ENCODE results near the gene CARNS1.
"Not testable (repeated sequence)": the region's sequence is repeated elsewhere in the genome, so short reads cannot be mapped to it uniquely, and the experiment has no call there.

The CARNS1 gene

DNA sequence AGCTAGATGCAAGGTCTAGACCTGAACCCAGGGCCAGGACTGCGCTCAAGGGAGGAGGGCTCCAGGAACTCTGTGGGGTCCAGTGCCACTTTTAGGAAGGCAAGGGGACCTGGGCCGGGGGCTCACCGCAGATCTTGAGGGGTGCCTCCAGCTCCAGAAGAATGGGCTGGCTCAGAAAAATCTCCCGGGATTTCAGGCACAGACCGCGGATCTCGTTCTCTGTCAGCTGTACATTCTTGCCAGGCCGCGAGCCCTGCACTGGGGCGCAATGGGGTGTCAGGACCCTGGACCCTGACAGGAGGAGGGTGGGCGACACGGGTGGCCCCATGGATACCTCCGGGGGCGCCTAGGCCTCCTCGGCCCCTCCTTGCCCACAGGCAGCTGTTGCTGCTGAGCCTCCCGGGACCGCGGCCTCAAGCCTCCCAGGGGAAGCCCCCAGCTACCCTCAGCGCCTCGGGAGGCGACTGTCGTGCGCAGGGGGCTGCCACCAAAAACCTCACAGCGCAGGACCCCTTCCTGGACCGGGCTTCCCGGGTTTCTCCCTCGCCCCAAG, 14.5 kb upstream of the CARNS1 start:
- Histone ChIP-seq H3K9me3 (ENCODE audit: control insufficient read depth in 1 of 2, low read length in 2 of 2) (no peaks in the 10 kb centered on the region), H3K27me3 (ENCODE audit: low read depth, low read length) (no peaks in the 10 kb centered on the region), H3K36me3 (ENCODE audit: control insufficient read depth in 1 of 2, insufficient read depth in 2 of 2, low read length in 2 of 2) (peaks cover 14 to 32% of the 10 kb centered on the region in 2 donors), H3K4me3 (ENCODE audit: low read depth in 1 of 2, low read length in 2 of 2) (peak overlapping the region; percentile 82 to 90), H3K4me1 (ENCODE audit: control insufficient read depth in 1 of 2, insufficient read depth in 2 of 2, low read length in 2 of 2) (peaks cover 5 to 42% of the 10 kb centered on the region in 2 donors), H3K27ac (ENCODE audit: low read length) (peak overlapping the region; percentile 69)

DNA sequence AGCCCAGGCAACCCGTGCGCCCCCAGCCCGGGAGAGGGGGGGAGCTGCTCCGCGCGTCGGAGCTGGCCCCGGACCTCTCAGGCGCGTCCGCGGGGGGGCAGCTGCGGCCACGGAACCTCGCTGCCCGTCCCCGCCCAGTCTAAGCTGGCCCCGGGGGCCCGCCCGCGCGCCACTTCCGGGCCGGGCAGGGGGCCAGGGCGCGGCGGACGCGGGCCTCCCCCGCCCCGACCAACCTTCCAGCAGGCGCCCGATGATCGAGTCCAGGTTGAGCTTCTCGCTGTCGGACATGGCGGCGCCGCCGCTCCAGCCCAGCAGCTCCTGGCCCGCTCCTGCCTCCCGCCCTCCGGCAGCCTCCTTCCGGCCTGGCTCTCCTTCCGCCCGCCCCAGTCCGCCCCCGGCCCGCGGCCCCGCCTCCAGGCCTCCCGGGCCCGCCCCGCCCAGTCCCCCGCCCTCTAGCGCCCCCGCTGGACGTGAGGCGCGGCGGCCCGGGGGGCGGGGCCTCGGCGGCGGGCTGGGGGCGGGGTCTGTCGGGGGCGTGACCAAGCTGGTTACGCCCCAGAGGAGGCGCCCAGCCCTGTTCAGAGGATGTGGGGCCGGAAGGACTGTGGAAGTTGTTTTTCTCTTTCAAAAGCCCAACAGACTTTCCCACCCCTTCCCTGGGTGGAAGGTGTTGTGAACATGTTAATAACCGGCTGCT, 13.8 kb upstream of the CARNS1 start, which contains the start of gene PPP1CA:
PPP1CA (minus strand) TSS at position 364 of the 697 bp plus-strand sequence; CDS start at position 288, 76 bp downstream.
- peak within 1 kb of the TSS; percentile 85 for H3K27ac ChIP-seq (ENCODE audit: low read length)
- peak within 1 kb of the TSS; percentile 82 to 90 for H3K4me3 ChIP-seq (ENCODE audit: low read depth in 1 of 2, low read length in 2 of 2)
- no peaks in the 10 kb centered on the region for H3K27me3 ChIP-seq (ENCODE audit: low read depth, low read length)
- H3K9me3 ChIP-seq (ENCODE audit: control insufficient read depth in 1 of 2, low read length in 2 of 2), result no peaks in the 10 kb centered on the region
- peaks cover 14 to 25% of the 10 kb centered on the region in 2 donors for H3K36me3 ChIP-seq (ENCODE audit: control insufficient read depth in 1 of 2, insufficient read depth in 2 of 2, low read length in 2 of 2)
- peaks cover 5 to 39% of the 10 kb centered on the region in 2 donors for H3K4me1 ChIP-seq (ENCODE audit: control insufficient read depth in 1 of 2, insufficient read depth in 2 of 2, low read length in 2 of 2)

DNA sequence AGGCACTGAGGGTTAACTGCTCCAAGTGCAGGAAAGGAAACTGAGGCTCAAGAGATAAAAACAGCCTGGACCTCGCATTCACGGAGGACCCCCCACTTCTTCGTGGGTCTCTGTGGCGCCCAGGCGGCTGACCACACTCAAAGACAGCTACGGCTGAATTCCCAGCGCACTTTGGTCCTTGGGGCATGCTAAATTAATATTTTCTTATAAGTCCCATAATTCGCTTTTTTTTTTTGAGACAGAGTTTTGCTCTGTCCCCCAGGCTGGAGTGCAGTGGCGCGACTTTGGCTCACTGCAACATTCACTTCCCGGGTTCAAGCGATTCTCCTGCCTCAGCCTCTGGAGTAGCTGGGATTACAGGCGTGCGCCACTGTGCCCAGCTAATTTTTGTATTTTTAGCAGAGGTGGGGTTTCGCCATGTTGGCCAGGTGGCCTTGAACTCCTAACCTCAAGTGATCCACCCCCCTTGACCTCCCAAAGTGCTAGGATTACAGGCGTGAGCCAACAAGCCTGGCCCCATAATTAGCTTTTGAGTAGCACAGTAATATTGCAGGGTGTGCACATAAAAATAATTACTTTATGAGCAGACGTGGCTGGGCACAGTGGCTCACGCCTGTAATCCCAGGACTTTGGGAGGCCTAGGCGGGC, 13.2 kb upstream of the CARNS1 start:
- H3K27me3 ChIP-seq (ENCODE audit: low read depth, low read length); H3K9me3 ChIP-seq (ENCODE audit: control insufficient read depth in 1 of 2, low read length in 2 of 2): not testable (repeated sequence)
- Histone ChIP-seq H3K4me1 (ENCODE audit: control insufficient read depth in 1 of 2, insufficient read depth in 2 of 2, low read length in 2 of 2) (peaks cover 5 to 36% of the 10 kb centered on the region in 2 donors), H3K36me3 (ENCODE audit: control insufficient read depth in 1 of 2, insufficient read depth in 2 of 2, low read length in 2 of 2) (peaks cover 12 to 22% of the 10 kb centered on the region in 2 donors), H3K4me3 (ENCODE audit: low read depth in 1 of 2, low read length in 2 of 2) (peak overlapping the region; percentile 64 to 69), H3K27ac (ENCODE audit: low read length) (peak overlapping the region; percentile 85)

DNA sequence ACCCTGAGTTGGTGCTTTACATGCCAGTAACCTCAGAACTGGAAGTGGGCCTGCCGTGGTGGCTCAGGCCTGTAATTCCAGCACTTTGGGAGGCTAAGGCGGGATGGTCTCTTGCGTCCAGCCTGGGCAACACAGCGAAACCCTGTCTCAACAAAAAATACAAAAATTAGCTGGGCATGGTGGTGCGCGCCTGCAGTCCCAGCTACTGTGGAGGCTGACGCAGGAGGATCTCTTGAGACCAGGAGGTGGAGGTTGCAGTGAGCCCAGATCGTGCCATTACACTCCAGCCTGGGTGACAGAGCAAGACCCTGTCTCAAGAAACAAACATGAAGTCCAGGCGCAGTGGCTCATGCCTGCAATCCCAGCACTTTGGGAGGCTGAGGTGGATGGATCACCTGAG, 12.4 kb upstream of the CARNS1 start:
- H3K36me3 ChIP-seq (ENCODE audit: control insufficient read depth in 1 of 2, insufficient read depth in 2 of 2, low read length in 2 of 2), result peaks cover 5 to 14% of the 10 kb centered on the region in 2 donors
- H3K9me3 ChIP-seq (ENCODE audit: control insufficient read depth in 1 of 2, low read length in 2 of 2); H3K27me3 ChIP-seq (ENCODE audit: low read depth, low read length); H3K27ac ChIP-seq (ENCODE audit: low read length); H3K4me3 ChIP-seq (ENCODE audit: low read depth in 1 of 2, low read length in 2 of 2): not testable (repeated sequence)
- peaks cover 5 to 36% of the 10 kb centered on the region in 2 donors for H3K4me1 ChIP-seq (ENCODE audit: control insufficient read depth in 1 of 2, insufficient read depth in 2 of 2, low read length in 2 of 2)

DNA sequence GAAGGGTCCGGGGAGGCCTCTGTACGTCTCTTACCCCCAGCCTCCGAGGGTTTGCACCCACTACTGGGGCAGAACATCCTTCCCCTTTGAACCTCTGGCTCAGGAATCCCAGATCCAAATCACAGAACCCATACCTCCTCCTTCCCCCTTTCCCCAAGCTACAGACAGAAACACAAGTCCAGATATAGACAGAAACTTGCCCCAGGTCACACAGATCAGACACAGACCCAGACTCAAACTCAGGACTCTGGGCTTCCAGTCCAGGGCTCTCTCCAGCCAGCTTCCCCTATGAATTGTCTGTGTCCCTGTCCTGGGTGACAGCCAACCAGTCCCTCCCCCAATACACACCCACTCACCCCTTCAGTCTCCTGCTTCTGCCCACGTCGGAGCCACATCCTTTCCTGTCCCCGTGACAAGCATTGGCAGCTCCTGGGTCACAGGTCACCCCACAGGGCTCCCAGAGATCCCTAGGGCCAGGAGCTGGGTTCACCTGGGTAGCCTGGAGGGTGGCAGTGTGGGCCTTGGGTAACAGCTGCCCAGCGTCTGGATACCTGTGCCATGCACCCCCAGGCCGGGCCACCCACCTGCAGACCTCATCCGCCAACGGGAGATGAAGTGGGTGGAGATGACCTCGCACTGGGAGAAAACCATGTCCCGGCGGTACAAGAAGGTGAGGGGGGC, 10.8 kb upstream of the CARNS1 start:
- no peaks in the 10 kb centered on the region for H3K9me3 ChIP-seq (ENCODE audit: control insufficient read depth in 1 of 2, low read length in 2 of 2)
- peak overlapping the region; percentile 9 to 37 for H3K4me3 ChIP-seq (ENCODE audit: low read depth in 1 of 2, low read length in 2 of 2)
- no peaks in the 10 kb centered on the region for H3K27me3 ChIP-seq (ENCODE audit: low read depth, low read length)
- H3K4me1 ChIP-seq (ENCODE audit: control insufficient read depth in 1 of 2, insufficient read depth in 2 of 2, low read length in 2 of 2), result peaks cover 5 to 29% of the 10 kb centered on the region in 2 donors
- H3K36me3 ChIP-seq (ENCODE audit: control insufficient read depth in 1 of 2, insufficient read depth in 2 of 2, low read length in 2 of 2), result no peaks in the 10 kb centered on the region
- no peak overlapping the region for H3K27ac ChIP-seq (ENCODE audit: low read length)

DNA sequence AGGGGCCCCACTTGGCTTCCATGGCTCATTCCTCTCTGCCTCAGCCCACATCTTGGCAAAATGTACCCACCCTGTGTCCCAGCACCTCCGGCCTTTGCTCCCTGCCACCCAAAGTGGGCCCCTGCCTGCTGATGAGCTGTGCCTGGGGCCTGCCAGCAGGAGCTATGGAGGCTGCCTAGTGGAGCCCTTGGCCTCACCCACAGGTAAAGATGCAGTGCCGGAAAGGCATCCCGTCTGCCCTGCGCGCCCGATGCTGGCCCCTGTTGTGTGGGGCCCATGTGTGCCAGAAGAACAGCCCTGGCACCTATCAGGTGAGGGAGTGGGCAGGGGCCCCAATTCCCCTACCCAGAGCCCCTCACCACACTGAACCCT, 10.3 kb upstream of the CARNS1 start:
- Histone ChIP-seq H3K4me1 (ENCODE audit: control insufficient read depth in 1 of 2, insufficient read depth in 2 of 2, low read length in 2 of 2) (peaks cover 5 to 31% of the 10 kb centered on the region in 2 donors), H3K9me3 (ENCODE audit: control insufficient read depth in 1 of 2, low read length in 2 of 2) (no peaks in the 10 kb centered on the region), H3K4me3 (ENCODE audit: low read depth in 1 of 2, low read length in 2 of 2) (peak overlapping the region in 1 of 2 donors; percentile 9), H3K36me3 (ENCODE audit: control insufficient read depth in 1 of 2, insufficient read depth in 2 of 2, low read length in 2 of 2) (no peaks in the 10 kb centered on the region), H3K27me3 (ENCODE audit: low read depth, low read length) (no peaks in the 10 kb centered on the region), H3K27ac (ENCODE audit: low read length) (no peak overlapping the region)

DNA sequence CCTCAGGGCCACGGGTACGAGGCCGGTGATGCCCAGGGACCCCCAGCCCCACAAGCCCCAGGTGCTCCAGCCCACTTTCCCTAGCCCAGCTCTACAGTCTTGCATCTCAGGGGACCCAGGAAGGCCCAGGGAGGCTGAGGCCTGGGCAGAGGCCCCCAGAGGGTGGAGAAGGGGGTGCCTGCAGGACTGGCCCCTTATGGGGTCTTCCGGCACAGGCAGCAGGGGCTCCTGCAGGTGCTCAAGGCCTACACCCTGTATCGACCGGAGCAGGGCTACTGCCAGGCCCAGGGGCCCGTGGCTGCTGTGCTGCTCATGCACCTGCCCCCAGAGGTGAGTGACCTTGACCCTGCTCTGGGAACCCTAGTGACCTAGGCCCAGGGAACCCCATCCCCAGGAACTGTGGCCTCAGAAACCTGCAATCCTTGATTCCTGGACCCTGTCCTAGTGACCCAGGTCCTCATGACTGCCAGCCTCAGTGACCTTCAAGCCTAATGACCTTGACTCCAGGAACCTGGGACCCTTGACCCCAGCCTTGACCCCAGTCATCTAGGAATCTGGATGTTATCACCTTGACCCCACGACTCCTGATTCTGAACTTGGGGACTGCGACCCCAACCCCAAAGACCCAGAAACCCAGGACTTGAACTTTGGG, 9.7 kb upstream of the CARNS1 start:
- Histone ChIP-seq H3K4me1 (ENCODE audit: control insufficient read depth in 1 of 2, insufficient read depth in 2 of 2, low read length in 2 of 2) (peaks cover under 1 to 26% of the 10 kb centered on the region in 2 donors), H3K36me3 (ENCODE audit: control insufficient read depth in 1 of 2, insufficient read depth in 2 of 2, low read length in 2 of 2) (no peaks in the 10 kb centered on the region), H3K27me3 (ENCODE audit: low read depth, low read length) (no peaks in the 10 kb centered on the region), H3K4me3 (ENCODE audit: low read depth in 1 of 2, low read length in 2 of 2) (no peak overlapping the region), H3K9me3 (ENCODE audit: control insufficient read depth in 1 of 2, low read length in 2 of 2) (no peaks in the 10 kb centered on the region), H3K27ac (ENCODE audit: low read length) (no peak overlapping the region)

DNA sequence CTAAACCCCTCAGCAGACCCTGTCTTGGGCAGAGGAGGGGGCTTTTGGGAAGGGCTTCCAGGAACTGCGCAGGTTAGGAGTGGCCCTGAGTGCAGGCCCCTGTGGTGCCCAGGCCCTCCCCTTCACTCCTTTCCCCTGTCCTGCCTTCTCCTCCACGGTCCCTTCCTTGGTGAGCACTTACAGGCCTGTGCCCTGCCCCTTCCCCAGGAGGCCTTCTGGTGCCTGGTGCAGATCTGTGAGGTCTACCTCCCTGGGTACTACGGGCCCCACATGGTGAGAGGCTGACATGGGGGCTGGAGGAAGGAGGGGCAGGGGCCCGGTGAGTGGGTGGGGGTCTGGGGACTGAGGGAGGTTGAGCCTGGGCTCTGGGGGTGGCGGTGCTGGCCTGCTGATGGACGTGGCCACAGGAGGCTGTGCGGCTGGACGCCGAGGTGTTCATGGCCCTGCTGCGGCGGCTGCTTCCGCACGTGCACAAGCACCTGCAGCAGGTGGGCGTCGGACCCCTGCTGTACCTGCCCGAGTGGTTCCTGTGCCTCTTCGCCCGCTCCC, 9.0 kb upstream of the CARNS1 start:
- Histone ChIP-seq H3K36me3 (ENCODE audit: control insufficient read depth in 1 of 2, insufficient read depth in 2 of 2, low read length in 2 of 2) (no peaks in the 10 kb centered on the region), H3K27ac (ENCODE audit: low read length) (no peak overlapping the region), H3K4me1 (ENCODE audit: control insufficient read depth in 1 of 2, insufficient read depth in 2 of 2, low read length in 2 of 2) (peaks cover 0 to 25% of the 10 kb centered on the region in 2 donors), H3K9me3 (ENCODE audit: control insufficient read depth in 1 of 2, low read length in 2 of 2) (no peaks in the 10 kb centered on the region), H3K4me3 (ENCODE audit: low read depth in 1 of 2, low read length in 2 of 2) (no peak overlapping the region), H3K27me3 (ENCODE audit: low read depth, low read length) (no peaks in the 10 kb centered on the region)

DNA sequence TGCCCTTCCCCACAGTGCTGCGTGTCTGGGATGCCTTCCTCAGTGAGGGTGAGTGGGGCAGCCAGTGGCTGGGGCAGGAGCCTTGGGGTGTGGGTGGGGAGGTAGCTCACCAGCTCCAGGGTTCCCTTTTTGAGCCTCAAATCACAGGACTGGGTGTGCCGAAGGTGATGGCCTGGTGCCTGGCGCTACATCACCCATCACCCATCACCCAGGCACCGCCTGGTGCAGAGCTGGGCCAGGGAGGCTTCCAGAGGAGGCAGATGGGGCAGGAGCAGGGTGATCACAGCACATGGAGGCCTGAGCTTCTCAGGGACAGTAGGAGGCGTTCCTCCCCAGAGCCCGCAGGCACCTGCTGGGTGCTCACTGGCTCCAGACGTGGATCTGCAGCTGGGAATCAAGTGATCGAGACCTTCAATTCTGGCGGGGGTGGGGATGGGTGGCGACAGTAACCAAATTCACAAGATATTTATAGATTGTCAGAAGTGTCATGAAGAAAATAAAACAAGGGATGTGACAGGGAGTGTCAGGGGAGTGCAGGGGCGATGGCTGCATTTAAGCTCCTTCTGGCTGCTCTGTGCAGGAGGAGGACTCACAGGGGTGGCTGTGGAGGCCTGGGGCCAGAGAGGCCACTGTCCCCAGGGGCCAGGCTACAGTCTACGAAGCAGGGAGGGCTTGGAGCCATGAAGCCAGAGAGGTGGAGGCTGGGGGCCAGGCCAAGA, 8.3 kb upstream of the CARNS1 start:
- H3K27me3 ChIP-seq (ENCODE audit: low read depth, low read length), result no peaks in the 10 kb centered on the region
- no peak overlapping the region for H3K27ac ChIP-seq (ENCODE audit: low read length)
- H3K36me3 ChIP-seq (ENCODE audit: control insufficient read depth in 1 of 2, insufficient read depth in 2 of 2, low read length in 2 of 2), result no peaks in the 10 kb centered on the region
- H3K4me1 ChIP-seq (ENCODE audit: control insufficient read depth in 1 of 2, insufficient read depth in 2 of 2, low read length in 2 of 2), result peaks cover 0 to 23% of the 10 kb centered on the region in 2 donors
- no peak overlapping the region for H3K4me3 ChIP-seq (ENCODE audit: low read depth in 1 of 2, low read length in 2 of 2)
- no peaks in the 10 kb centered on the region for H3K9me3 ChIP-seq (ENCODE audit: control insufficient read depth in 1 of 2, low read length in 2 of 2)

DNA sequence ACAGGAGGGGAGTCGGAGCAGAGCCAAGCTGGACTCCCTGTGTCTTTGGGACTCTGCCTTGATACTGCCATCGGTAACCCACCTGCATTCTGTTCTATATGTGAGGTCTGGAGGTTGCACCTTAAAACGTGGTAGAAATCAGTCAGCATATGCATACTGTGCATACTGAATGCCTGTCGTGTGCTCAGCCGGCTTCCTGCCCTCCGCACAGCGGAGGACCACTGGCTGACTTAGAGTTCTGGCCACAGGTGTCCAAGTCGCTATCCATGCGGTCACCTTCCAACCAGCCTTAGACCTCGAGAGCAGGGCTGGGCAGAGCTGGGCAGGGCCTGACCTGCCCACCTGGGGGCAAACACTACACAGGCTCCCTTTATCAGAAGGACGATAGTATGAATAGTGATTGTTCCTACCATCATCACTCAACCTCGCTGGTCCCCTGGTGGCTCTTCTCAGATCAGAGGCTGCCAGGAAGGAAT, 7.8 kb upstream of the CARNS1 start:
- peaks cover 0 to 20% of the 10 kb centered on the region in 2 donors for H3K4me1 ChIP-seq (ENCODE audit: control insufficient read depth in 1 of 2, insufficient read depth in 2 of 2, low read length in 2 of 2)
- H3K27ac ChIP-seq (ENCODE audit: low read length), result no peak overlapping the region
- no peaks in the 10 kb centered on the region for H3K9me3 ChIP-seq (ENCODE audit: control insufficient read depth in 1 of 2, low read length in 2 of 2)
- no peak overlapping the region for H3K4me3 ChIP-seq (ENCODE audit: low read depth in 1 of 2, low read length in 2 of 2)
- H3K36me3 ChIP-seq (ENCODE audit: control insufficient read depth in 1 of 2, insufficient read depth in 2 of 2, low read length in 2 of 2), result no peaks in the 10 kb centered on the region
- H3K27me3 ChIP-seq (ENCODE audit: low read depth, low read length), result peaks cover 4% of the 10 kb centered on the region

Data from muscle layer of duodenum (tissue), 2 donors.